NB4 (cell line): ENCODE results near the gene ARHGAP24.

Source experiments
- POLR2A ChIP-seq: IDR thresholded peaks from 2 replicates; pipeline ENCODE4 v1.6.1; 2011; ENCODE audit warnings: mild to moderate bottlenecking; ENCODE audit not compliant: insufficient read length; ENCODE audit errors: extremely low read depth
- TF ChIP-seq, protein P1 (sequence below): IDR thresholded peaks from one replicate; pipeline ENCODE4 v1.5.1; 2012; ENCODE audit warnings: low read depth, low read length
- TF ChIP-seq, protein P2 (sequence below): IDR thresholded peaks from 2 replicates; pipeline ENCODE4 v1.6.1; 2011; ENCODE audit warnings: low read depth, low read length

- TF ChIP-seq, protein P1, sequence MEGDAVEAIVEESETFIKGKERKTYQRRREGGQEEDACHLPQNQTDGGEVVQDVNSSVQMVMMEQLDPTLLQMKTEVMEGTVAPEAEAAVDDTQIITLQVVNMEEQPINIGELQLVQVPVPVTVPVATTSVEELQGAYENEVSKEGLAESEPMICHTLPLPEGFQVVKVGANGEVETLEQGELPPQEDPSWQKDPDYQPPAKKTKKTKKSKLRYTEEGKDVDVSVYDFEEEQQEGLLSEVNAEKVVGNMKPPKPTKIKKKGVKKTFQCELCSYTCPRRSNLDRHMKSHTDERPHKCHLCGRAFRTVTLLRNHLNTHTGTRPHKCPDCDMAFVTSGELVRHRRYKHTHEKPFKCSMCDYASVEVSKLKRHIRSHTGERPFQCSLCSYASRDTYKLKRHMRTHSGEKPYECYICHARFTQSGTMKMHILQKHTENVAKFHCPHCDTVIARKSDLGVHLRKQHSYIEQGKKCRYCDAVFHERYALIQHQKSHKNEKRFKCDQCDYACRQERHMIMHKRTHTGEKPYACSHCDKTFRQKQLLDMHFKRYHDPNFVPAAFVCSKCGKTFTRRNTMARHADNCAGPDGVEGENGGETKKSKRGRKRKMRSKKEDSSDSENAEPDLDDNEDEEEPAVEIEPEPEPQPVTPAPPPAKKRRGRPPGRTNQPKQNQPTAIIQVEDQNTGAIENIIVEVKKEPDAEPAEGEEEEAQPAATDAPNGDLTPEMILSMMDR, result no peak
- TF ChIP-seq POLR2A, result no peak
- TF ChIP-seq, protein P2, sequence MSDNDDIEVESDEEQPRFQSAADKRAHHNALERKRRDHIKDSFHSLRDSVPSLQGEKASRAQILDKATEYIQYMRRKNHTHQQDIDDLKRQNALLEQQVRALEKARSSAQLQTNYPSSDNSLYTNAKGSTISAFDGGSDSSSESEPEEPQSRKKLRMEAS, result no peak
Measured at GRCh38 chr4:85600501-85600900, 125.6 kb downstream of the ARHGAP24 start.
